ENCODE data around the gene REC114.
"Not testable (repeated sequence)": the region's sequence is repeated elsewhere in the genome, so short reads cannot be mapped to it uniquely, and the experiment has no call there.

Gene REC114

GRCh38 chr15:73527598-73527997 is 84.6 kb downstream of the REC114 start:
- no peak for DNase-seq (ENCODE audit: low read depth in 2 of 2)

GRCh38 chr15:73530649-73531048 is 87.7 kb downstream of the REC114 start:
- DNase-seq (ENCODE audit: low read depth in 2 of 2): no peak

- DNase-seq (ENCODE audit: low read depth in 2 of 2): no peak
Observed at GRCh38 chr15:73538123-73538522, 95.2 kb downstream of the REC114 start.

- DNase-seq (ENCODE audit: low read depth in 2 of 2): no peak
Observed at GRCh38 chr15:73538563-73539211, 95.7 kb downstream of the REC114 start.

GRCh38 chr15:73539212-73540128 is 96.5 kb downstream of the REC114 start:
- no peak for DNase-seq (ENCODE audit: low read depth in 2 of 2)

GRCh38 chr15:73540161-73540560 is 97.2 kb downstream of the REC114 start:
- no peak for DNase-seq (ENCODE audit: low read depth in 2 of 2)

- DNase-seq (ENCODE audit: low read depth in 2 of 2): no peak
Observed at GRCh38 chr15:73541479-73541878, 98.5 kb downstream of the REC114 start.

- DNase-seq (ENCODE audit: low read depth in 2 of 2): not testable (repeated sequence)
Observed at GRCh38 chr15:73548925-73549324, 106.0 kb downstream of the REC114 start.

GRCh38 chr15:73550190-73550589 is 107.2 kb downstream of the REC114 start:
- DNase-seq (ENCODE audit: low read depth in 2 of 2): no peak

- no peak for DNase-seq (ENCODE audit: low read depth in 2 of 2)
Observed at GRCh38 chr15:73555080-73555479, 112.1 kb downstream of the REC114 start.

- no peak for DNase-seq (ENCODE audit: low read depth in 2 of 2)
Observed at GRCh38 chr15:73558529-73558928, 115.6 kb downstream of the REC114 start.

GRCh38 chr15:73560501-73561117 is 117.6 kb downstream of the REC114 start:
- no peak for DNase-seq (ENCODE audit: low read depth in 2 of 2)

- no peak for DNase-seq (ENCODE audit: low read depth in 2 of 2)
Observed at GRCh38 chr15:73564255-73564654, 121.3 kb downstream of the REC114 start.

GRCh38 chr15:73567020-73567419 is 124.1 kb downstream of the REC114 start:
- DNase-seq (ENCODE audit: low read depth in 2 of 2): no peak

GRCh38 chr15:73568564-73569280 is 125.8 kb downstream of the REC114 start:
- no peak for DNase-seq (ENCODE audit: low read depth in 2 of 2)

GRCh38 chr15:73569361-73569760 is 126.4 kb downstream of the REC114 start:
- no peak for DNase-seq (ENCODE audit: low read depth in 2 of 2)

- no peak for DNase-seq (ENCODE audit: low read depth in 2 of 2)
Observed at GRCh38 chr15:73570355-73571032, 127.5 kb downstream of the REC114 start.

- no peak for DNase-seq (ENCODE audit: low read depth in 2 of 2)
Observed at GRCh38 chr15:73571346-73571745, 128.4 kb downstream of the REC114 start.

- no peak for DNase-seq (ENCODE audit: low read depth in 2 of 2)
Observed at GRCh38 chr15:73572296-73572695, 129.3 kb downstream of the REC114 start.

- DNase-seq (ENCODE audit: low read depth in 2 of 2): no peak
Observed at GRCh38 chr15:73573037-73573436, 130.1 kb downstream of the REC114 start.

GRCh38 chr15:73573572-73573971 is 130.6 kb downstream of the REC114 start:
- DNase-seq (ENCODE audit: low read depth in 2 of 2): no peak
